Lung (tissue), 16 donors: ENCODE data around the gene CHD8. TPM values are rescaled to one million over a fixed set of nuclear protein-coding genes. Genes with fewer than 3 reads are reported as not detected.

Experiments used
- ATAC-seq: fragments of 200-7000 bp; cut with Tn5 transposase; one replicate; pipeline ENCODE4 v1.9.1; 2020; ENCODE audit warnings: moderate number of reproducible peaks; ENCODE audit not compliant: insufficient read depth, low FRiP score
- DNase-seq, 3 donors: peaks; one replicate each; pipeline ENCODE4 v3.0.0-alpha.2; 2013 to 2017
- H3K27ac ChIP-seq, 2 donors: one replicate each; pipeline ENCODE4 v1.5.1; 2013; ENCODE audit warnings: mild to moderate bottlenecking in 2 of 2, moderate library complexity in 2 of 2, control low read depth in 1 of 2, inconsistent platforms in 1 of 2, low read depth in 1 of 2, low read length in 1 of 2
- H3K27me3 ChIP-seq, 3 donors: one replicate each; pipeline ENCODE4 v1.5.1; 2013; ENCODE audit warnings: low read length in 2 of 3; ENCODE audit not compliant: control insufficient read depth in 3 of 3, insufficient read depth in 3 of 3
- H3K36me3 ChIP-seq, 4 donors: one replicate each; pipeline ENCODE4 v1.5.1; 2013; ENCODE audit warnings: low read length in 4 of 4, mild to moderate bottlenecking in 1 of 4, moderate library complexity in 1 of 4; ENCODE audit not compliant: control insufficient read depth in 4 of 4, insufficient read depth in 4 of 4
- H3K4me1 ChIP-seq, 5 donors: one replicate each; pipeline ENCODE4 v1.5.1; 2013; ENCODE audit warnings: low read length in 5 of 5, mild to moderate bottlenecking in 2 of 5, moderate library complexity in 1 of 5; ENCODE audit not compliant: control insufficient read depth in 5 of 5, insufficient read depth in 5 of 5
- H3K4me3 ChIP-seq: one replicate; pipeline ENCODE4 v1.5.1; 2013; ENCODE audit warnings: mild to moderate bottlenecking, control low read depth, moderate library complexity
- H3K9ac ChIP-seq, 2 donors: one replicate each; pipeline ENCODE4 v1.5.1; 2013; ENCODE audit warnings: low read length in 2 of 2, control low read depth in 1 of 2; ENCODE audit not compliant: insufficient read depth in 1 of 2
- H3K9me3 ChIP-seq, 4 donors: one replicate each; pipeline ENCODE4 v1.5.1; 2013; ENCODE audit warnings: low read length in 3 of 4, mild to moderate bottlenecking in 1 of 4, moderate library complexity in 1 of 4; ENCODE audit not compliant: control insufficient read depth in 4 of 4, insufficient read depth in 3 of 4
- CTCF ChIP-seq: IDR thresholded peaks from 2 replicates; pipeline ENCODE4 v1.5.1; 2012; ENCODE audit warnings: mild to moderate bottlenecking; ENCODE audit errors: control extremely low read depth, extremely low read depth
- WGBS, 2 donors: extraction: QIAGEN DNeasy Blood & Tissue Kit; methylation state at CpG; one replicate each; pipeline ENCODE4 v1.1.7; 2013; 5-methylcytosine and 5-hydroxymethylcytosine counted together
- long read RNA-seq, 5 donors: transcript quantifications; one replicate each; lab custom pipeline, GENCODE V29; 2026
- polyA plus RNA-seq, 2 donors: library from polyadenylated mRNA; stranded (reverse); fragments of 200-250 nt; gene quantifications; one replicate each; pipeline ENCODE4 v1.2.1, GENCODE V29; 2013
- total RNA-seq, 2 donors: library from RNA; depleted of rRNA in 1 of 2; stranded (reverse); fragments of >200 nt in 1 of 2; gene quantifications; one replicate each; pipeline ENCODE4 v1.2.1, GENCODE V29; 2014 to 2021
- donor health status: control.
- donor health status: control.
- donor health status: Bipolar disorder and iron deficiency.
- donor health status: healthy.
- donor health status: DM: yes; HTN: yes; CAD: no.

CHD8 gene, protein sequence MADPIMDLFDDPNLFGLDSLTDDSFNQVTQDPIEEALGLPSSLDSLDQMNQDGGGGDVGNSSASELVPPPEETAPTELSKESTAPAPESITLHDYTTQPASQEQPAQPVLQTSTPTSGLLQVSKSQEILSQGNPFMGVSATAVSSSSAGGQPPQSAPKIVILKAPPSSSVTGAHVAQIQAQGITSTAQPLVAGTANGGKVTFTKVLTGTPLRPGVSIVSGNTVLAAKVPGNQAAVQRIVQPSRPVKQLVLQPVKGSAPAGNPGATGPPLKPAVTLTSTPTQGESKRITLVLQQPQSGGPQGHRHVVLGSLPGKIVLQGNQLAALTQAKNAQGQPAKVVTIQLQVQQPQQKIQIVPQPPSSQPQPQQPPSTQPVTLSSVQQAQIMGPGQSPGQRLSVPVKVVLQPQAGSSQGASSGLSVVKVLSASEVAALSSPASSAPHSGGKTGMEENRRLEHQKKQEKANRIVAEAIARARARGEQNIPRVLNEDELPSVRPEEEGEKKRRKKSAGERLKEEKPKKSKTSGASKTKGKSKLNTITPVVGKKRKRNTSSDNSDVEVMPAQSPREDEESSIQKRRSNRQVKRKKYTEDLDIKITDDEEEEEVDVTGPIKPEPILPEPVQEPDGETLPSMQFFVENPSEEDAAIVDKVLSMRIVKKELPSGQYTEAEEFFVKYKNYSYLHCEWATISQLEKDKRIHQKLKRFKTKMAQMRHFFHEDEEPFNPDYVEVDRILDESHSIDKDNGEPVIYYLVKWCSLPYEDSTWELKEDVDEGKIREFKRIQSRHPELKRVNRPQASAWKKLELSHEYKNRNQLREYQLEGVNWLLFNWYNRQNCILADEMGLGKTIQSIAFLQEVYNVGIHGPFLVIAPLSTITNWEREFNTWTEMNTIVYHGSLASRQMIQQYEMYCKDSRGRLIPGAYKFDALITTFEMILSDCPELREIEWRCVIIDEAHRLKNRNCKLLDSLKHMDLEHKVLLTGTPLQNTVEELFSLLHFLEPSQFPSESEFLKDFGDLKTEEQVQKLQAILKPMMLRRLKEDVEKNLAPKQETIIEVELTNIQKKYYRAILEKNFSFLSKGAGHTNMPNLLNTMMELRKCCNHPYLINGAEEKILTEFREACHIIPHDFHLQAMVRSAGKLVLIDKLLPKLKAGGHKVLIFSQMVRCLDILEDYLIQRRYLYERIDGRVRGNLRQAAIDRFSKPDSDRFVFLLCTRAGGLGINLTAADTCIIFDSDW (N-terminal part only)
- total RNA-seq (10 to 100 TPM; 71.6 to 79.6 TPM), polyA plus RNA-seq (10 to 100 TPM; 26.6 to 28.8 TPM)
- long read RNA-seq, donor 1, transcript CHD8-214 (1 exons, 1,146 nt) = major isoform, 23 of 39 reads
- long read RNA-seq, donor 1, partial matches to known transcripts = 14 of 39 reads
- long read RNA-seq, donor 1, other reads (novel, unspliced or antisense) = 0 of 39 reads
- long read RNA-seq, donor 2, transcript CHD8-214 (1 exons, 1,146 nt) = major isoform, 10 of 10 reads
- long read RNA-seq, donor 2, partial matches to known transcripts = 0 of 10 reads
- long read RNA-seq, donor 2, other reads (novel, unspliced or antisense) = 0 of 10 reads
- long read RNA-seq, donor 3, transcript CHD8-214 (1 exons, 1,146 nt) = major isoform, 18 of 19 reads
- long read RNA-seq, donor 3, partial matches to known transcripts = 0 of 19 reads
- long read RNA-seq, donor 3, other reads (novel, unspliced or antisense) = 0 of 19 reads
- long read RNA-seq, donor 4, transcript CHD8-214 (1 exons, 1,146 nt) = major isoform, 17 of 26 reads
- long read RNA-seq, donor 4, partial matches to known transcripts = 7 of 26 reads
- long read RNA-seq, donor 4, other reads (novel, unspliced or antisense) = 0 of 26 reads
- long read RNA-seq, donor 5, transcript CHD8-214 (1 exons, 1,146 nt) = major isoform, 40 of 53 reads
- long read RNA-seq, donor 5, partial matches to known transcripts = 11 of 53 reads
- long read RNA-seq, donor 5, other reads (novel, unspliced or antisense) = 0 of 53 reads

GRCh38 chr14:21455912-21456667, at the start of gene CHD8:
Gene CHD8 (minus strand): TSS chr14:21456123. CDS start chr14:21431643, 24,480 bp downstream.
- Histone ChIP-seq H3K9ac (peak within 1 kb of the TSS; percentile 96 to 100), H3K36me3 (peaks cover 3 to 8% (median 5%) of the 10 kb centered on the region in 4 donors), H3K4me1 (peaks cover 2 to 19% (median 8%) of the 10 kb centered on the region in 5 donors), H3K9me3 (no peaks in the 10 kb centered on the region), H3K4me3 (peak within 1 kb of the TSS; percentile 92), H3K27me3 (no peaks in the 10 kb centered on the region), H3K27ac (peak within 1 kb of the TSS; percentile 99)
- TF ChIP-seq CTCF = peak; percentile 52
- whole genome bisulfite sequencing, 2 donors = 0% methylated on average over 36 of the region's 36 CpGs
- peak; percentile 99 to 100 (median 100) for DNase-seq
- peak; percentile 99 for ATAC-seq

GRCh38 chr14:21505012-21505553, 49.2 kb upstream of the CHD8 start:
- no peak overlapping the region for H3K9ac ChIP-seq

More at GRCh38 chr14:21505012-21505553, 49.2 kb upstream of the CHD8 start:
- no peak overlapping the region for H3K4me3 ChIP-seq
- peaks cover 0 to 9% (median 4%) of the 10 kb centered on the region in 5 donors for H3K4me1 ChIP-seq
- no peaks in the 10 kb centered on the region for H3K27me3 ChIP-seq
- no peak for TF ChIP-seq CTCF
- no peaks in the 10 kb centered on the region for H3K9me3 ChIP-seq
- peaks cover 16 to 42% (median 22%) of the 10 kb centered on the region in 4 donors for H3K36me3 ChIP-seq
- no peak overlapping the region for H3K27ac ChIP-seq
- DNase-seq (no peak), ATAC-seq (no peak)
